HG02885 (cell line): ENCODE measurements around the gene RBMS3.
"Not testable (repeated sequence)": the region's sequence is repeated elsewhere in the genome, so short reads cannot be mapped to it uniquely, and the experiment has no call there.

Experiments
- ATAC-seq: cut with Tn5 transposase; IDR thresholded peaks from one replicate; pipeline ENCODE4 v1.9.1; 2021; ENCODE audit warnings: mild to moderate bottlenecking; ENCODE audit not compliant: unreplicated experiment, poor library complexity

The RBMS3 gene

GRCh38 chr3:29302619-29303018 lies 21.7 kb downstream of the RBMS3 start:
- ATAC-seq, result no peak

GRCh38 chr3:29307295-29307694 lies 26.4 kb downstream of the RBMS3 start:
- ATAC-seq, result no peak

GRCh38 chr3:29310865-29311264 lies 30.0 kb downstream of the RBMS3 start:
- ATAC-seq, result no peak

GRCh38 chr3:29311795-29312194 lies 30.9 kb downstream of the RBMS3 start:
- ATAC-seq, result no peak

- ATAC-seq, result no peak
Observed at GRCh38 chr3:29312395-29312794, 31.5 kb downstream of the RBMS3 start.

GRCh38 chr3:29312960-29313452 lies 32.1 kb downstream of the RBMS3 start:
- no peak for ATAC-seq

- no peak for ATAC-seq
Observed at GRCh38 chr3:29313981-29314726, 33.3 kb downstream of the RBMS3 start.

- ATAC-seq, result no peak
Observed at GRCh38 chr3:29314727-29315088, 33.8 kb downstream of the RBMS3 start.

- ATAC-seq, result no peak
Observed at GRCh38 chr3:29317659-29318173, 36.8 kb downstream of the RBMS3 start.

GRCh38 chr3:29318251-29318650 lies 37.4 kb downstream of the RBMS3 start:
- no peak for ATAC-seq

- ATAC-seq, result peak; percentile 79
Observed at GRCh38 chr3:29319262-29319661, 38.4 kb downstream of the RBMS3 start.

- ATAC-seq, result no peak
Observed at GRCh38 chr3:29319798-29320197, 38.9 kb downstream of the RBMS3 start.

GRCh38 chr3:29322586-29322985 lies 41.7 kb downstream of the RBMS3 start:
- ATAC-seq, result no peak

GRCh38 chr3:29324180-29324651 lies 43.3 kb downstream of the RBMS3 start:
- peak; percentile 94 for ATAC-seq

- not testable (repeated sequence) for ATAC-seq
Observed at GRCh38 chr3:29326540-29326939, 45.7 kb downstream of the RBMS3 start.

GRCh38 chr3:29329986-29330890 lies 49.4 kb downstream of the RBMS3 start:
- no peak for ATAC-seq

- no peak for ATAC-seq
Observed at GRCh38 chr3:29331035-29331434, 50.2 kb downstream of the RBMS3 start.

- ATAC-seq, result no peak
Observed at GRCh38 chr3:29331456-29332194, 50.8 kb downstream of the RBMS3 start.

- ATAC-seq, result no peak
Observed at GRCh38 chr3:29332195-29332637, 51.3 kb downstream of the RBMS3 start.

GRCh38 chr3:29333576-29333975 lies 52.7 kb downstream of the RBMS3 start:
- no peak for ATAC-seq
